Right lobe of liver (tissue), 4 donors: ENCODE data around the gene SRRM5.

Experiments used
- POLR2A ChIP-seq: fragments of 450-650 bp; IDR thresholded peaks from one replicate; pipeline ENCODE4 v1.6.1; 2017; ENCODE audit warnings: antibody characterized with exemption, mild to moderate bottlenecking
- TF ChIP-seq, protein P1 (sequence below), 4 donors: fragments of 200-600 bp in 3 of 4; fragments of 450-650 bp in 1 of 4; IDR thresholded peaks; one replicate each; pipeline versions ENCODE4 v1.5.1 to v1.8.0; 2016 to 2022; ENCODE audit warnings: antibody characterized with exemption in 4 of 4, mild to moderate bottlenecking in 2 of 4
- donor health status: DM: no; HTN: no; CAD: no.
- donor health status: DM: no; HTN: no; CAD: no.
- donor health status: DM: no; HTN: yes; CAD: no.

DNA sequence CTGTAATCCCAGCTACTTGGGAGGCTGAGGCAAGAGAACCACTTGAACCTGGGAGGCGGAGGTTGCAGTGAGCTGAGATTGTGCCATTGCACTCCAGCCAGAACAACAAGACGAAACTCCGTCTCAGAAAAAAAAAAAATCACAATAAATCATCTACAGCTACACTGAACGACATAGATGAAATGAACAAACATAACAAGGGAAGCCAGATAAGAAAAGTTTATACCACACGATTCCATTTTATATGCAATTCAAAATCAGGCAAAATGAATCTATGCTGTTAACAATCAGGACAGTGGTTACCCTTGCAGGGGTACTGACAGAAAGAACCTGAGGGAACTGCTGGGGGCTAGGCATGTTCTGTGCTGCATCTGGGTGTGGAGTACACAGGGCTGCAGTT is 42.2 kb upstream of the SRRM5 start:
- TF ChIP-seq, protein P1, sequence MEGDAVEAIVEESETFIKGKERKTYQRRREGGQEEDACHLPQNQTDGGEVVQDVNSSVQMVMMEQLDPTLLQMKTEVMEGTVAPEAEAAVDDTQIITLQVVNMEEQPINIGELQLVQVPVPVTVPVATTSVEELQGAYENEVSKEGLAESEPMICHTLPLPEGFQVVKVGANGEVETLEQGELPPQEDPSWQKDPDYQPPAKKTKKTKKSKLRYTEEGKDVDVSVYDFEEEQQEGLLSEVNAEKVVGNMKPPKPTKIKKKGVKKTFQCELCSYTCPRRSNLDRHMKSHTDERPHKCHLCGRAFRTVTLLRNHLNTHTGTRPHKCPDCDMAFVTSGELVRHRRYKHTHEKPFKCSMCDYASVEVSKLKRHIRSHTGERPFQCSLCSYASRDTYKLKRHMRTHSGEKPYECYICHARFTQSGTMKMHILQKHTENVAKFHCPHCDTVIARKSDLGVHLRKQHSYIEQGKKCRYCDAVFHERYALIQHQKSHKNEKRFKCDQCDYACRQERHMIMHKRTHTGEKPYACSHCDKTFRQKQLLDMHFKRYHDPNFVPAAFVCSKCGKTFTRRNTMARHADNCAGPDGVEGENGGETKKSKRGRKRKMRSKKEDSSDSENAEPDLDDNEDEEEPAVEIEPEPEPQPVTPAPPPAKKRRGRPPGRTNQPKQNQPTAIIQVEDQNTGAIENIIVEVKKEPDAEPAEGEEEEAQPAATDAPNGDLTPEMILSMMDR (IDR thresholded peaks at IDR 0.05): no peak
- no peak for TF ChIP-seq POLR2A
